KG1 (cell line): Measurements from ENCODE around the gene MMP25.
"Not testable (repeated sequence)": the region's sequence is repeated elsewhere in the genome, so short reads cannot be mapped to it uniquely, and the experiment has no call there.

Experiments used
- DNase-seq: peaks from one replicate; lab custom pipeline; 2025; lab: John Stamatoyannopoulos, UW

Gene MMP25

DNA sequence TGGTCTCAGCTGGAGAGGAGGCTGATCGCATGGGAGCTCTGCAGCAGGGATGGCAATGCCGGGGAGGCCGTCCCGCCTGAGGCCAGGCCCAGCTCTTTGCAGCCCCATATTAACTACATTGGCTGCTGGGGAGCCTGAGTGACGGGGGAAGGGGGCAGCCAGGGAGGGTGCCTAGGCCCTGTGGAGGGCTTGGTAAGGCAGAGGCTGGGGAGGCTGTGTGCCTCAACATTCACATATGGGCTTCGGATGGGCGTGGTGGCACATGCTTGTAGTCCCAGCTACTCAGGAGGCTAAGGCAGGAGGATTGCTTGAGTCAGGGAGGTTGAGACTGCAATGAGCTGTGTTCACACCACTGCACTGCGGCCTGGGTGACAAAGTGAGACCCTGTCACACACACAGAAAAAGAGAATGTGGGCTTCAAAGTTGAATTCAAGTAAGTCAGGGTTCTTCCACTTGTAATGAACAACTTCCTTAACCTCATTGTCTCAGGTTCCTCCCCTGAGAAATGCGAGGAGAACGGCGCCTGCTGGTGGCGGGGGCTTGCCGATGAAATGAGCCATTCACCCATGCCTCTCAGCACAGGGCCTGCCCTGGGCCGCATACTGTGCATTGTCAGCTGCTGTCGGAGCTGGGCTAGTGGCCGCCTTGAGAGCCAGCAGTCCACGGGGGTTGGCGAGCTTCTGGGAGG is 26.4 kb downstream of the MMP25 start:
- DNase-seq, result not testable (repeated sequence)

GRCh38 chr16:3073448-3073847 is 27.1 kb downstream of the MMP25 start:
- DNase-seq, result no peak

DNA sequence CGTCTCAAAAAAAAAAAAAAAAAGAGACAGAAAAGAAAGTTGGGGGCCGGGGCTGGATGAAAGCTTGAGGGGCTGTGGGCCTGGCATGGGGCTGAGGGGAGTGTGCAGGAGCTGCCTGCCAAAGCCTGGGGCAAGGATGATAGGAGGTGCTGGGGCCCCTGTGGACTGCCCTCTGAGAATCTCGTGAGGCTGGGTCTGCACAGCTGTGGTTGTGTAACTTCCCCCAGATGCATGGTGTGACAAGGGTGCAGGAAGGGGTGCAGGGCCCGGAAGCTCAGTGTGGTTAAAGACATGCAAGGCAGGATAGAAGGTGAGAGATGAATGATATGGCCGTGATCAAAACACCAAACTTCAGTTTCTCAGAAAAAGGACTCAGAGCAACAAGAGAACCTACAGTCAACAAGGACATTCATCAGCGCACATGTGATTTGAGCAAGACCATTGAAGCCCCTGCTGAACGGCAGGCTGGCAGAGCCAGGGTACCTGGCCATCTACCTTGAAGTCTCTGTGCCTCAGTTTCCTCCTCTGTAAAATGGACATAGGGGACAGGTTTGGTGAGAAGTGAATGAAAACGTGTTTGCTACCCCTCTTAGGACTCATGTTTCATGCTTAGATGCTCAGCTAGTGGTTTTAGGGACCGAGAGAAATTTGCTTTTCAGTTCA is 28.6 kb downstream of the MMP25 start:
- peak; percentile 68 for DNase-seq

DNA sequence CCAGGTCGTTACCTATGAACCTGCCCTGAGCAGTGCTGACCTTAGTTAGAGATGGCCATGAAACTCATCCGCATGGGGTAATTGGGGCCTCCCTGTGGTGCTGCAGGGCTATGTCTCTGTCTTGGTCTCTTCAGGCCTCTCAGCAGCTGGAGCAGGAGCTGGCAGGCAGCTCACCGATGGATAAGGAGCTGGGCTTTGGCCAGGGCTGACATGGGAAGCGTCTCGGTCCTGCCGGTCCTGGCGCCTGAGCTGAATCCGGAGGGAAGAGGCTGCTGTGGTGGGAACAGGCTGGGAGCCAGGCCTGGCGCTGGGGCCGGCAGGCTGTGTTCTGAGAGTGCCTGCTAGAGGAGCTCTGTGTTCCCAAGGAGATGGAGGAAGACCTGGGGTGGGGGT is 29.2 kb downstream of the MMP25 start:
- no peak for DNase-seq

DNA sequence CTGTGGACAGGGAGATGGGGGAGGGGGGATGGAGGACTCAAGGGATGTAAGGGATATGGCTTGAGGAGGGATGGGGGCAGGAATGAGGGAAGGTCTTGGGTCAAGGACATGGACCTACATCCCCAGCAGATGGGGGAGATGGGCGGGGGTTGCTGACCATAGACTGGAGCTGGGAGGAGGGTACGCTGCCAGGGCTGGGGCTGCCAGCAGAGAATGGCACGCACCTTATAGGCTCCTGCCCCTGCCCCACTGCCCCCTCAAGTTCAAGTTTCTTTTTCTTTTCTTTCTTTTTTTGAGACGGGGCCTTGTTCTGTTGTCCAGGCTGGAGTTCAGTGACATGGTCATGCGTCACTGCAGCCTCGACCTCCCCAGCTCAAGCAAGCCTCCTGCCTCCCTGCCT is 29.6 kb downstream of the MMP25 start:
- not testable (repeated sequence) for DNase-seq

DNA sequence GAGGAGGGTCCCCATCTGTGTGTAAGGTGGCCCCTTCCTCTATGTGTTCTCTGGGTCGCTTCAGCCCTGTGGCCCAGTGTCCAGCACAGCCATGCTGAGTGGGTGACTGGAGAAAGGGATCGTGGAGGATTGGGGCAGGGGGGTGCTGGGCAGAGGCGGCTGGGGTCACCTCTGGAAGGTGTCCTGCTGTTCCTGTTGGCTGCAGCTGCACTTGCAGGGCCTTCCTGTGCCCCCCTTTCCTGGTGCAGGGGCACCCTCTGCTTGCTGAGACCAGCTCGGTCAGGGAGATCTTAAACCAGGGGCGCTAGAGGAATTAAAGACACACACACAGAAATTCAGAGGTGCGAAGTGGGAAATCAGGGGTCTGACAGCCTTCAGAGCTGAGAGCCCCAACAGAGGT is 30.2 kb downstream of the MMP25 start:
- no peak for DNase-seq

DNA sequence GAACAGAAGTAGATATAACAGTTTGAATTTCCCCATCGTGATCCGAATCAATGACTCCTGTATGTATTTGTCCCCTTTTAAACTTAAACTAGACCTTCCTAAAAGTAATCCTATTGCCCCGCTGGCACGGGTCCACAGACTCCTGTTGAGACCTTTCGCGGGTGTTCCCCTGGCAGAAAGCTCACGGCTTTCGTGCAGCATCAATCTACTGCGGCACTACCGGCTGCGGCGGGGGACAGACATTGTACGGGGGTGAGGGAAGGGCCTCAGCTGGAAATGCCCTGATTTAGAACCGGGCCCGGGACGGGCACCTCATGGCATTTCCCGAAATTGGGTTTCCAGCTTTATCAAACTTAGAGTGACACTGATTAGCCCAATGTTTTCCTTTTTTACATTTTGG is 33.7 kb downstream of the MMP25 start:
- no peak for DNase-seq

- DNase-seq, result not testable (repeated sequence)
These were observed 35.6 kb downstream of the MMP25 start for GRCh38 chr16:3081957-3082356.

- not testable (repeated sequence) for DNase-seq
These were observed 37.0 kb downstream of the MMP25 start for GRCh38 chr16:3083408-3083807.

DNA sequence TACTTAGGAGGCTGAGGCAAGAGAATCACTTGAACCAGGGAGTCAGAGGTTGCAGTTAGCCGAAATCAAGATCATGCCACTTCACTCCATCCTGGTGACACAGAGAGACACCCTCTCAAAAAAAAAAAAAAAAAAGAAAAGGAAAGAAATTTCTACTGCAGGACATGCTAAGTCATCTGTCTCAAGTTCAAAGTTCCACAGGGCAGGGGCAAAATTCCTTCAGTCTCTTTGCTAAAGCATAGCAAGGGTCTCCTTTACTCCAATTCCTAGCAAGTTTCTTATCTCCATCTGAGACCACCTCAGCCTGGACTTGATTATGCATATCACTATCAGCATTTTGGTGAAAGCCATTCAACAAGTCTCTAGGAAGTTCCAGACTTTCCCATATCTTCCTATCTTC is 38.1 kb downstream of the MMP25 start:
- DNase-seq, result no peak

DNA sequence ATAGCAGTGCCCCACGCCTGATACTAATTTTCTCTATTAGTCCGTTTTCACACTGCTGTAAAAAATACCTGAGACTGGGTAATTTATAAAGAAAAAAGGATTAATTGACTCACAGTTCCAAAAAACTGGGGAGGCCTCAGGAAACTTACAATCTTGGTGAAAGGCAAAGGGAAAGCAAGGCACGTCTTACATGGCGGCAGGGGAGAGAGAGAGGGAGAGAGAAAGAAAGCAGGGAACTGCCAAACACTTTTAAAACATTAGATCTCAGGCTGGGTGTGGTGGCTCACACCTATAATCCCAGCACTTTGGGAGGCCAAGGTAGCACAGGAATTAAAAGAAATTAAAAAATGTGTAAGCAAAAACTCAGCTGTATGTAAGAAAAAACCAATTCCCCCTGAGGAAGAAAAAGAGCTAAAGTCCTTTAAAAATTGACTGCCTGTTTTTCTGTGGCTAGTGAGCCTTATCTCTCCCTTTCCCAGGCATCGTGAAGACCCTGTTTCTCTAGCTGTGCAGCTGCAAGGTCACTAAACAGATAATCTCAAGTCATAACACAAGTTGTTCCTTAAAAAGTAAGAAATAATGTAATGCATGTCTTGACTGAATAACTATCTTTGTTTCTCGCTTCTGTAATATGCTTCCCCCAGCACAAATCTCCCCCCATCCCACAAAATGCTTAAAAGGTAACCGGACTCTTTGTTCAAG is 38.8 kb downstream of the MMP25 start:
- no peak for DNase-seq

DNA sequence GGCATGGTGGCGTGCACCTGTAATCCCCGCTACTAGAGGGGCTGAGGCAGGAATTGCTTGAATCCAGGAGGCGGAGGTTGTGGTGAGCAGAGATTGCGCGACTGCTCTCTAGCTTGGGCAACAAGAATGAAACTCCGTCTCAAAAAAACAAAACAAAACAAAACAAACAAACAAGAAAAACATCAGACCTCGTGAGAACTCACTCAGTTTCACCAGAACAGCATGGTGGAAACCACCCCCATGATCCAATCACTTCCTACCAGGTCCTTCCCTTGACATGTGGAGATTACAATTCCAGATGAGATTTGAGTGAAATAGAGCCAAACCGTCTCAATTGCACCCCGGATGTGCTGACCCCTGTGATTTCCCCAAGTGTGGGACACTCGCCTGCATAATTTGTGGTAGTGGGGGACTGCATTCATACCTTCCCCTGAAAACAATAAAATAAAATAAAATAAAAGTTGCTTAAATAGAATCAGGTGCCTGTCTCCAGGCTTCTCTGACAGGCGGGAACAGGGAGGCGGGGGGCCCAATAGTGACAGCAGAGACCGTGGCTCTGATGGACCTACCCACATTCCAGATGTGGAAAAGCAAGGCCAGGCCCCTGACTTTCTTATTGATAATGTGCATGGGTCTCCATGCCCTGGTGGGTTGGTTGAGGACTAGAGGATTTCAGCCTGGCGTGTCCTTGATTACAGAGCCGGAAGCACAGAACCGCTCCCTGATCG is 39.7 kb downstream of the MMP25 start:
- DNase-seq, result no peak

DNA sequence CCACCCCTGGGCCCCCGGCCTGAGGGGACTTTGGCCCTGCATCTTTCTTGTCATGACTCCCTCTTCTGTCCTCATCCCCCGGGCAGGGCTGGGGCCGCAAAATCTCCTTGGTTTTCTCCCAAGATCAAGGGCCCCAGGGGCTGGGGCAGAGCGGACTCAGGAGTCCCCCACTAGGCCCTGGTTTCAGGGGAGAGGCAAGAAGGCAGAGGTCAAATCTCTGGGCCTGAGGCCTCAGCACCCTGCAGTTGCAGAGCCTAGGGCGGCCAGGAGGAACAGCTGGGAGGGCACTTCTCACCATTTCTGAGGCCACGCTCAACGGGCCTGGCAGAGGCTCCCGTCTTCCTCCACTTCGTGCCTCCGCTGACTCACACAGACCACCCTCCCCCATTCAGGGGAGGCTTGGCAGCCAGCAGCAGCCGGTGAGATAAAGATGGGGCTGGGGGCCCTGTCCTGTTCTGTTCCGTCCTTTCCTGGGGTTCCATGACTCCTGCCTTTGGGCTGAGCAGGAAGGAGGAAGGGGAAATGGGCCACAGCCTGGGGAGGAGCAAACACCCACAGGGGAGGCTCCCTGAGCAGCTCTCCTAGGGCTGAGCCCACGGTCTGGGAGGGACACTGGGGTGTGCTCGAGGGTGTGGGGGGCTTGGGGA is 40.4 kb downstream of the MMP25 start:
- no peak for DNase-seq

DNA sequence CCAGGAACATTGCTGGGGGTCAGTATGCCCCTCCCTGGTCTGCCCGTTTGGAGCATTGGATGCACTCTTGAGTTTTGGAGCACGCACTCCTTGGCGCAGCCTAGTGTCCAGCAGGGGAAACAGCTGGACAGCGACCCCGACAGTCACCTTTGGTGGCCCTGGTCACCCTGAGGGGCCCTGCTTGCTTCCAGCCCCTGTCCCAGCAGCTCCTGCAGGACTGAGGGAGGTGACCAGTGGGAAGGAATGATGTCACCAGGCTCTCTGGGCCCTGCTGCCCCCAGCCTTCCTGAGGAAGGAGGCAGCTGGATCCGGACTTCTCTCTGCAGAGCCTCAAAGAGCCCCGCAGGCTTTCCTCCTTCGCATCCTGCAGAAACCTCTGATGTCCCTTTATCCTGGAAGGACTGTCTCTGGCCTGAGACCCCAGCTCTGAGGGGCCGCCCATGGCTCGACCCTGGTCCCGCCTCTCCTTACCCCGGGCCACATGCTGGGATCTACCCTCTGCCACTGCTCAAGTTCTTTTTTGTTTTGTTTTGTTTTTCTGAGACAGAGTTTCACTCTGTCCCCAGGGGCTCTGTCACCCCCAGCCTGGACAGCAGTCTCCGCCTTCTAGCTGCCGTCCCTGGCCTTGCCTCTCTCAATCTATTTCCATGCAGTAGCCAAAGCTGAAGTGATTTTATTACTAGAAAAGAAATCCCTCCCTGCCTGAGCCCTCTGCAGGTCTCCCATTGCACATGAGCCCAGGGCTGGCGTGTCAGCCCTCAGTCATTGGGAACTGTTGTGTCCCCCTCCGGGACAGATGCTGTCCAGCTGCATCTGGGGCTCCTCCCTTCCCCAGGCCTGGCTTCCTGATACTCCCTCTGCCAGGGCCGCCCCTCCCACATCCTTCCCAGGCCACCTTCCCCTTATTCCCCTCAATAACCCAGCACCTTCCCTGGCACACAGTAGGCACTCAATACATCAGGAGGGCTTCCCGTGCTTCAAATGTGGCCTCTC is 41.2 kb downstream of the MMP25 start:
- DNase-seq, result no peak

- no peak for DNase-seq
These were observed 42.1 kb downstream of the MMP25 start for GRCh38 chr16:3088450-3088849.

DNA sequence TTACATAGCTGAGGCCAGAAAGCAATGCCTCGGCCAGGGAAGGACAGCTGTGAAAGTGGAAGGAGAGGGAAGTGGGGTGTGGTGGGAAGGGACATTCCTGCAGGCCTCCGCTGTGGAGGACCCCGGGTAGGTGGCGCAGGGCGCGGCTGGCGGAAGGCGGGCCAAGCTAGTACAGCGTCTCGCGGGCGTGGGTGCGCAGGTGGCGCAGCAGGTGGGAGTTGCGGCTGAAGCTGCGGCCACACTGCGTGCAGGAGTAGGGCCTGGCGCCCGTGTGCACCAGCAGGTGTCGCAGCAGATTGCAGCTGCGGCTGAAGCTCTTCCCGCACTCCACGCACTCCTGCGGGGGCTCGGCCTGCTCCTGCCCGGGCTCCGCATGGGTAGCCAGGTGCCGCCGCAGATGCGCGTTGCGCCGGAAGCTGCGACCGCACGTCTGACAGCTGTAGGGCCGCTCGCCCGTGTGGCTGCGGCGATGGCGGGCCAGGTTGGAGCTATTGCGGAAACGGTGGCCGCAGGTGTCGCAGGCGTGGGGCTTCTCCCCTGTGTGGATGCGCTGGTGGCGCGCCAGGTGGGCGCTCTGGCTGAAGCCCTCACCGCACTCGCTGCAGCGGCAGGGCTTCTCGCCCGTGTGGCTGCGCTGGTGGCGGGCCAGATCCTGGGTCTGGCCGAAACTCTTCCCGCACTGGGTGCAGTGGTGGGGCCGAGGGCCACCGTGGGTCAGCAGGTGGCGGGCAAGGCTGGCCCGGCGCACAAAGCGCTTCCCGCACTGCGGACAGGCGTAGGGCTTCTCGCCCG is 42.8 kb downstream of the MMP25 start:
- no peak for DNase-seq

GRCh38 chr16:3089717-3090592 is 43.6 kb downstream of the MMP25 start:
- DNase-seq, result no peak

DNA sequence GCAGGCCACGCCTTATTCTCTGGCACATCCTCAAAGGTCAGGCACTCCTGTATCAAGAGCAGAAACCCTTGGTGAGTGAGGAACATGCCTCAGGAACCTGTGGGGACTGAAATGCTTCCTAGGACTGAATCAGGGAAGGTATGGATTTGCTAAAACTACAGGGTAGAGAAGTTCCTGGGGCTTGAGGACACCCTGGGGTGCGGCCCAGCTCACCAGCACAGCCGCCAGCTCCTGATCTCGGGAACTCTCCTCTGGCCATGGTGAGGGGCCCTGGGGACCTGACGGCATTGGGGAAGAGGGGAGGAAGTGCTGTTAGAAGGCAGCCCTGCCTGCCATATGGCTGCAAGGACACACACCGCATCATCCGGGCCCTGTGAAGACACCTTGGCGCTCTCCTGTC is 45.2 kb downstream of the MMP25 start:
- DNase-seq, result no peak

- no peak for DNase-seq
These were observed 46.2 kb downstream of the MMP25 start for GRCh38 chr16:3092501-3092941.
